Measurements from ENCODE around the gene ATP4B.

DNA sequence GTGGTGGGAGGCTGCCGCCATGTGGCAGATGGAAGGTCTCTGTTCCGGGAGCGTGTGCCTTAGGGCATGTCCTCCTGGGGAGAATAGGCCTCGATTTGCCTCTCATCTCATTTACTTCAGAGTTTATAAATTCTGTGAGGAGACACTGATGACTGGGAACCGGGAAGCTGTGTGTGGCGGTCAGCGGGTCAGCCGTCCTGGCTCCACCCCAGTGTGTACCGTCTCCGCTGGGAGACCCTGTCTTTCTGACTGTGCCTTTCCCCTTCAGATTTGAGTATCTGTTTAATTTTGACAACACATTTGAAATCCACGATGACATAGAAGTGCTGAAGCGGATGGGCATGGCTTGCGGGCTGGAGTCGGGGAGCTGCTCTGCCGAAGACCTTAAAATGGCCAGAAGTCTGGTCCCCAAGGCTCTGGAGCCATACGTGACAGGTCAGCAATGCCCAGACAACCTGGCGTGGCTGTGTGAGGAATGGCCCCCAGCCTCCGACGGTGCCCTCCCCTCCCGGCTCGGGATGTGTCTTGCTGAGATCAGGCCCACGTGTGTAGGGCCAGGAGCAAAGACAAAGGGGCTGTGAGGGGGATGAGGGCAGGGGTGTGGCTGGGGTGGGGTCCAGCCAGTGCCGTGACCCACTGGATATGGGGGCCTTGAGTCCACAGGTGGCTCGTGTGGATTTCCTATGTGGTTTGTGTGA, 21.6 kb downstream of the ATP4B start:
- TF ChIP-seq, protein P1, sequence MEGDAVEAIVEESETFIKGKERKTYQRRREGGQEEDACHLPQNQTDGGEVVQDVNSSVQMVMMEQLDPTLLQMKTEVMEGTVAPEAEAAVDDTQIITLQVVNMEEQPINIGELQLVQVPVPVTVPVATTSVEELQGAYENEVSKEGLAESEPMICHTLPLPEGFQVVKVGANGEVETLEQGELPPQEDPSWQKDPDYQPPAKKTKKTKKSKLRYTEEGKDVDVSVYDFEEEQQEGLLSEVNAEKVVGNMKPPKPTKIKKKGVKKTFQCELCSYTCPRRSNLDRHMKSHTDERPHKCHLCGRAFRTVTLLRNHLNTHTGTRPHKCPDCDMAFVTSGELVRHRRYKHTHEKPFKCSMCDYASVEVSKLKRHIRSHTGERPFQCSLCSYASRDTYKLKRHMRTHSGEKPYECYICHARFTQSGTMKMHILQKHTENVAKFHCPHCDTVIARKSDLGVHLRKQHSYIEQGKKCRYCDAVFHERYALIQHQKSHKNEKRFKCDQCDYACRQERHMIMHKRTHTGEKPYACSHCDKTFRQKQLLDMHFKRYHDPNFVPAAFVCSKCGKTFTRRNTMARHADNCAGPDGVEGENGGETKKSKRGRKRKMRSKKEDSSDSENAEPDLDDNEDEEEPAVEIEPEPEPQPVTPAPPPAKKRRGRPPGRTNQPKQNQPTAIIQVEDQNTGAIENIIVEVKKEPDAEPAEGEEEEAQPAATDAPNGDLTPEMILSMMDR (IDR thresholded peaks at IDR 0.05): no peak
- TF ChIP-seq POLR2A (IDR thresholded peaks at IDR 0.05; ENCODE audit: low read length) (no peak), BHLHE40 (IDR thresholded peaks at IDR 0.05; ENCODE audit: low read depth, low read length) (no peak), EP300 (IDR thresholded peaks at IDR 0.05) (no peak), SMC3 (IDR thresholded peaks at IDR 0.05) (no peak)
- TF ChIP-seq, protein P2, sequence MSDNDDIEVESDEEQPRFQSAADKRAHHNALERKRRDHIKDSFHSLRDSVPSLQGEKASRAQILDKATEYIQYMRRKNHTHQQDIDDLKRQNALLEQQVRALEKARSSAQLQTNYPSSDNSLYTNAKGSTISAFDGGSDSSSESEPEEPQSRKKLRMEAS (IDR thresholded peaks at IDR 0.05): no peak
